HG02943 (cell line): ENCODE measurements around the gene ACAP1.

ENCODE experiments used
- ATAC-seq: cut with Tn5 transposase; IDR thresholded peaks from one replicate; pipeline ENCODE4 v1.9.1; 2021; ENCODE audit warnings: mild to moderate bottlenecking, low read depth, moderate library complexity; ENCODE audit not compliant: unreplicated experiment

ACAP1 gene, protein sequence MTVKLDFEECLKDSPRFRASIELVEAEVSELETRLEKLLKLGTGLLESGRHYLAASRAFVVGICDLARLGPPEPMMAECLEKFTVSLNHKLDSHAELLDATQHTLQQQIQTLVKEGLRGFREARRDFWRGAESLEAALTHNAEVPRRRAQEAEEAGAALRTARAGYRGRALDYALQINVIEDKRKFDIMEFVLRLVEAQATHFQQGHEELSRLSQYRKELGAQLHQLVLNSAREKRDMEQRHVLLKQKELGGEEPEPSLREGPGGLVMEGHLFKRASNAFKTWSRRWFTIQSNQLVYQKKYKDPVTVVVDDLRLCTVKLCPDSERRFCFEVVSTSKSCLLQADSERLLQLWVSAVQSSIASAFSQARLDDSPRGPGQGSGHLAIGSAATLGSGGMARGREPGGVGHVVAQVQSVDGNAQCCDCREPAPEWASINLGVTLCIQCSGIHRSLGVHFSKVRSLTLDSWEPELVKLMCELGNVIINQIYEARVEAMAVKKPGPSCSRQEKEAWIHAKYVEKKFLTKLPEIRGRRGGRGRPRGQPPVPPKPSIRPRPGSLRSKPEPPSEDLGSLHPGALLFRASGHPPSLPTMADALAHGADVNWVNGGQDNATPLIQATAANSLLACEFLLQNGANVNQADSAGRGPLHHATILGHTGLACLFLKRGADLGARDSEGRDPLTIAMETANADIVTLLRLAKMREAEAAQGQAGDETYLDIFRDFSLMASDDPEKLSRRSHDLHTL

DNA sequence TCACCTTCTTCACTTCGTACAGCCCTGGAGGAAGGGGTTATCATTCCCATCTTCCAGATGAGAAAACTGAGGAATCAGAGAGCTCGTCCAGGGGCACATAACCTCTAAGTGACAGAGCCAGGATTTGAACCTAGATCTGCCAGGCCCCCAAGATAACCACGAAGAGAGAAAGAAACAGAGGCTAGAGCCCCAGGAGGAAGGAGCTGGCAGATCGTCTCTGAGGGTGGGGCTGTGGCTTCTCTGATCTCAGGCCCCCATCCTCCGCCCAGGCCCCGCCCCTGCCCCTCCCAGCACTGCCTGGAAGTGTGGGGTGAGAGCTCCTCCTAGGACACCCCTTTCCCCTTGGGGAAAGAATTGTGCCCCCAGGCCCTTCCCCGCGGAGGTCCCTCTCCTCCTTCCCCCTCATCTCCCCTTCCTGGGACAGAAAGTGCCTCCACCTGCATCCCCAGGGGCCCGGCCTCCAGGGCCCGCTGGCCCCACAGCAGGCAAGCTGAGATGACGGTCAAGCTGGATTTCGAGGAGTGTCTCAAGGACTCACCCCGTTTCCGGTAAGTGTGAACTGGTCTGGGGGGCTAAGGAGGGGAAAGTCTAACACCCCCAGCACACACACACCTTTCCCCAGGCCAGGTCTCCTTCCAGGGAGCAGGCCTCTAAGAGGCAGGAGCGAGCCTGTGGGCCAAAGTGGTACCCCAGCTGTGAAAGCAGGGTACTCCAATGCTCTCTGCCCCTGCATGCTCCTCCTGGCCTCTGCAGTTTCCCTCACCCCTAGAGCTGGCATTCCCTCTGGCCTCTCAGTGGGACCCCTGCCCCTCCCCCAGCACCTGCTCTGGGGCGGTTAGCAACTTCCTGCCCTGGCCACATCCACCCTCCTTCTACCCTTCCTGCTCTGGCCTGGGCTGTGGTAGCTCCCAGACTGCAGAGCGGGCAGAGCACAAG, at the start of gene ACAP1:
Gene ACAP1, plus strand, starts transcription at position 290 of the 936 bp plus-strand sequence. Its CDS starts 206 bp downstream, at position 496.
- peak; percentile 60 for ATAC-seq

DNA sequence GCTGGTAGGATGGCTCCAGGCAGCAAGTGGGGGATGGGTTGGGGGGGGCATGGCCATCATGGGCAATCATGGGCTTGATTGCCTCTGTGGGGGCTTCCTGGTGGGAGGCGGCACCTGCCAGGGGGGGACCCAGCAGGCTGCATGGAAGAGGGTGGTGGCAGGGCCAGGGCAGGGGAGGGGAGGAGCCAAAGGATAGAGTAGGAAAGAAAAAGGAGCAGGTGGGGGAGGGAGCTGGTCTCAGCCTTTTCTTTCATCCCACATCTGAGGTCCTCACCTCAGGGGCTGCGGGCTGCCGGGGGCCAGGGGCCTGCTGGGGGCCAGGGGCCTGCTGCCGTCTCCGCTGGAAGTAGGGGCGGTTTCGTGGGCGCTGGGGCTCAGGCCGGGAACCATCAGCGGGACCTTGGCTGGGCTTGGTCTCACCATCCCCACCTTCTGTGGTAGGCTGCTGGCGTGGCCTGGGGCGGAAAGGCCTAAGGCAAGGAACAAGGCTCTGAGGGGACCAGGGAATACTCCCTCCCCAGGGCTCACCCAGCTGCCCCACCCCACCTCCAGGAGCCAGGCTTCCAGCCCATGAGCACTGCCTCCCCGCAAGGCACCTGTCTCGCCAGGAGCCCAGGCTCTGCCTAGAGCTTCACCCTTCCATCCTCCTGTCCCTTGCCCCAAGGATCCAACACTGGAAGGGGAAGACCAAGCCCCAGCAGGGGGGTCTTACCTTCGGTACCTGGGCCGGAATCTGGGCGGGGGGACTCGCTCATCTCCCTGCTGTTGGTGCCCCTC, 46.9 kb upstream of the ACAP1 start:
- ATAC-seq = no peak

DNA sequence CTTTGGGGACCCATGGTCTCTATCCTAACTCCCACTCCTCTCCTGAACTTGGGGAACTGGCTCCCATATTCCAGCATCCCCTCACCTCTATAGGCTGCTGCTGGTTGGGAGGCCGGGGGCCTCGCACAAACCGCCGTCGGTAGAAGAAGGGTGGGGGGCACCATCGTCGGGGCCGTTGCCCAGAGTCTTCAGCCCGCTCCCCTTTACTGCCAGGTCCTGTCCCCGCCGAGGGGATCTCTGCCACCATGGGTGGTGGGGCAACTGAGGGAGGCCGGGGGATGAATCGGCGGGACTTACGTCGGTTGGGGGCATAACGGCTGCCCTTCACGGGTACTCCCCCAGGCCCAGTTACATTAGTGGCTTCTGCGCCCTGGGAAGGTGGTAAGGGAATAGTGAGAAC, 46.2 kb upstream of the ACAP1 start:
- no peak for ATAC-seq

DNA sequence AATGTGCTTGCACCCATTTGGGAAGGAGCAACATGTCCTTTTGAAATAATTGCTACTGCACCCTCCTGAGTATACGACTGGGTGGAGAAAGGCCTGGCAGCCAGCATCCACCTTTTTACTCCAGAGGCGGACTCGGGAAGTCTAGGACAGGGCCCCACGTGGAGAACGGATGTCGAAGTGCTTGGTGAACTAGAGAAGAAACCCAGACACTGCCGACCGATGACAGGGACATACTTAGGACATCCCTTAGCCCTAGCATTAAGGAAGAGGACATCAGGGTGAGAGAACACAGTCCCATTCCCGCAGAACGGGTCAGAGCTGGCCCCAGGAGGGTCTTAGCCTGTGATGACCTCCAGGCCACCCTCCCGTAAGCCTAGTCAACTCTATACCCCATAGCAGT, 45.6 kb upstream of the ACAP1 start:
- ATAC-seq = no peak

DNA sequence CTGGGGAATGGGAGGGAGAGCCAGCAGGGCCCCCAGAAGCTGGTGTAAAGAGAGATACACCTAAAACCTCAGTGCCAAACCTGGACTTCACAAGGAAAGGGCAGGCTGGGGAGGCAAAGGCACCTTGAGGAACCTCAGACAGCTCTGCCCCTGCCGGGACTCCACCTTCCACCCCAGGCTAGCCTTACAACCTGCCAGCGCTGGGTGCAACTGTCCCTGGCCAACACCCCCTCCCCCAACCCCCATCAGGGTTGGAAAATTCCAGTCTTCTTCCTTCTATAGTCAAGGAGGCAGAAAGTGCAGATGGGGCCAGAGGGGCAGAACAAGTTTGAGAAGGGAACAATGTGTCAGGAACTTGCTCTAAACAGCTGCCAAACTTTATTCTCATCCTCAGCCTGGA, 44.1 kb upstream of the ACAP1 start:
- no peak for ATAC-seq

DNA sequence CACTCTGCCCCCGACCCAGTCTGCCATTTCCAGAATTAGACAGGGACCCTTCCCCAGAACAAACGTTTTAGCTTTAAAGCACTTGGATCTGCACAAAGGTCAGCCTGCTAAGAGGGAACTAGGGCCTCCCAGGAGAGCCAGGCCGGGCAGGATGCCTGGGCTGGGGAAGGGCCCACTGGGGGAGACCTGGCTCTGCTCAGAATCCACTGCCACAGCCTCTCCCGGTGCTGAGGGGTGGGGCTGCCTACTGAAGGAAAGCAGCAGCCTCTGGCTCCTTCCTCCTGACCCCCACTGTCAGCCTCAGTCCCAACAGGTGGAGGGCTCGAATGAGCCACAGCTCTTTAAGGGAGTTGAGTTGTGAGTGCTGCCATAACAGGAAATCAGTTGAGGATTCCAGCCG, 43.6 kb upstream of the ACAP1 start:
- no peak for ATAC-seq

DNA sequence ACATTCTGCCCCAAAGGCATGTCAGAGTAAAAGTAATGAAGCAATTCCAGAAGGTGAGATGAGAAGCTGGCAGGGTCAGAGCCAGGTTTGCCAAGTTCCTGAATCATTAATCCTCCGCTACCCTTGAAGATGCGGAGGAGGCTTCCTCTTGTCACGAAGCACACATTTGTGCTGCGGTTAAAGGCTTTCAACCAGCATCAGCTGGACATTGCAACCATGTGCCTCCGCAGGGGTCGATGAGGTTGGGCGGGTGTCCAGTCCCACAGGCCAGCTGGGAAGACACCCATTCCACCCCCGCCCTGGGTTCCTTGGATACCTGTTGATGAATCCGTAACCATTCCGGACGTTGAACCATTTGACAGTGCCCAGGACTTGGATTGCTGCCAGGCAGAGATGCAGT, 43.2 kb upstream of the ACAP1 start:
- ATAC-seq = no peak

DNA sequence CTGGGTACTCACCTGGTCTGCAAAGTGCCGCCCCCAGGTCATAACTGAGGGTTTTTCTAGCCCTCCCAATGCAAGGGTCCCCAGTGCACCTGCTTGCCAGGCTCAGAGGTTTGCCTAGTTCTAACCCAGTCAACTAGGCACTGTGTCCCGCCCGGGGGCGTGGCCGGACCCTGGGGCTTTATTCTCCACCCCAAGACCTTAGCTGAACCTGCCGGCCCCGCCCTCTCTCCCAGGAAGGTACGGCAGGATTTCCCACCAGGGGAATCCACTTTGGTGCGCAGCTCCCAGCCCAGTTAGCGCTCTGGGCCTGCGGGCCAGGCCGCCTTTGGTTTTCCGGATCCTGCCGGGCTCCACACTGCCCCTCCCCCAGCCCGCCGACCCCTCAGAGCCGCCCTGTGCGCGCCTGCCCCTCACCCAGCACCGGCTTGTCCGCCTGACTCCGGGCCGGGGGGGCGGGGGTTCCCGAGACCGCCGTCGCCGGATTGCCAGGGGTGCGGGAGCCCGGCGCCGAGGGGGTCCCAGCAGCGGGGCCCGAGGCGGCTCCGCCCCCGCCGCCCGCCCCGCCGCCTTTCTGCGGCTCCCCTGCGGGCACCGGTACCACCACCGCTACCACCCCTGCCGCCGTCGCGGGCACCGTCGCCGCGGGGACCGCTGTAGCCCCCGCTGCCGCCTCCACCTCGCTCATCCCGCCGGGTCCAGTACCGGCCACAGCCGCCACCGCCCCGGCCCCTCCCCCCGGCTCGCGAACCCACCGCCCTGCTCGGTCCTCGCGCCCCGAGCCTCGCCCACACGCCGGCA, 42.3 kb upstream of the ACAP1 start:
- ATAC-seq = no peak

DNA sequence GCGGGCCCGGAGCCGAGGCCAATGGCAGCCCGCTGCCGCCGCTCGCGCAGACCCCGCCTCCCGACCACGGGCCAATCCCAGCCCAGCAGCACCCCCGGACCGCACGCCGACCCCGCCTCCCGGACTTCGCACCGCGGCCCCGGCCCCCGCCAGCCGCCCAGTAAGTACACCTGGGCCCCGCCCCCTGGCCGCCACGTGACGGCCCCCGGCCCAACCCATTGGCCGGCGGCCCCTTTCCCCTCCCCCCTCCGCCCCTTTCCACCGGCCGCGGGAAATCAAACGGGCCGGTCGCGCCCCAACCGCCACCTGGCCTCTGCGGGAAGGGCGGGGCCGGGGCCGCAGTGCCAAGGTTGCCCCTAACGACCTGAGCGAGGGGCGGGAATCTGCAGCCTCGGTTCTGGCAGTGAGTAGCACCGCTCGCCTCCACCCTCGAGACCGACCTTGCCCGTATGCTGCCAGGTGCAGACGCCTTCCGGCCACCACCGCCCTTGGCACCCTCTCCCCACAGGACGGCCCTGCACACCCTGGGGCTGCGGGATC, 41.6 kb upstream of the ACAP1 start, which contains the start of gene YBX2:
Gene YBX2, minus strand, starts transcription at position 26 of the 540 bp plus-strand sequence. CDS start 139 bp downstream, outside the sequence.
- no peak for ATAC-seq

DNA sequence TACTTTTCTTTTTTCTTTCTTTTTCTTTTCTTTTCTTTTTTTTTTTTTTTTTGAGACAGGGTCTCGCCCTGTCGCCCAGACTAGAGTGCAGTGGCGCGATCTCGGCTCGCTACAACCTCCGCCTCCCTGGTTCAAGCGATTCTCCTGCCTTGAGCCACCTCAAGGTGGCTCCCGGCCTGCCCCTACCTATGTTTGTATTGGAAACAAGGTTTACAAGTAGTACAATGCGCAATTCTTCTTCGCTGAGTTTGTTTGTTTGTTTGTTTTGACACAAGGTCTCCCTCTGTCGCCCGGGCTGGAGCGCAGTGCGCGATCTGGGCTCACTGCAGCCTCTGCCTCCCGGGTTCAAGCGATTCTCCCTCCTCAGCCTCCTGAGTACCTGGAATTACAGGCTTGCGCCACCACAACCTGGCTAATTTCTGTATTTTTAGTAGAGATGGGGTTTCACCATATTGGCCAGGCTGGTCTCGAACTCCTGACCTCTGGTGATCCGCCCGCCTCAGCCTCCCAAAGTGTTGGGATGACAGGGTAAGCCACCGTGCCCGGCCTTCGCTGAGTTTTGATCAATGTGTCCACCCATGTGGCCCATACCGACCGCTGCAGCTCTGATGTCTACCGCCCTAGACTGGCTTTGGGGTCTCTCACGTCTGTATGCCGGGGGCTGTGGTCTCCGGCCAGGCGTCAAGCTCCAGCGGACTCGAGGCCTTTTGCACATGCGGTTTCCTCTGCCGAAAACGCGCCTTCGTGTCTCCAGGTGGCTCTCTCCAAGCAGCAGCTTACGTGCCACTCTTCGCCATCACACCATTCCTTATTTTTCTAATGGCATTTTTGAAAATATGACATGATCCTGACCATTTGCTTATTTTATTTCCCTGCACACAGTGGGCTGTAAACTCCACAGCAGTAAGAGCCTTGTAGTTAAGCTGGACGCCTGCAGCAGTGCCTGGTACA, 40.8 kb upstream of the ACAP1 start:
- ATAC-seq = no peak

DNA sequence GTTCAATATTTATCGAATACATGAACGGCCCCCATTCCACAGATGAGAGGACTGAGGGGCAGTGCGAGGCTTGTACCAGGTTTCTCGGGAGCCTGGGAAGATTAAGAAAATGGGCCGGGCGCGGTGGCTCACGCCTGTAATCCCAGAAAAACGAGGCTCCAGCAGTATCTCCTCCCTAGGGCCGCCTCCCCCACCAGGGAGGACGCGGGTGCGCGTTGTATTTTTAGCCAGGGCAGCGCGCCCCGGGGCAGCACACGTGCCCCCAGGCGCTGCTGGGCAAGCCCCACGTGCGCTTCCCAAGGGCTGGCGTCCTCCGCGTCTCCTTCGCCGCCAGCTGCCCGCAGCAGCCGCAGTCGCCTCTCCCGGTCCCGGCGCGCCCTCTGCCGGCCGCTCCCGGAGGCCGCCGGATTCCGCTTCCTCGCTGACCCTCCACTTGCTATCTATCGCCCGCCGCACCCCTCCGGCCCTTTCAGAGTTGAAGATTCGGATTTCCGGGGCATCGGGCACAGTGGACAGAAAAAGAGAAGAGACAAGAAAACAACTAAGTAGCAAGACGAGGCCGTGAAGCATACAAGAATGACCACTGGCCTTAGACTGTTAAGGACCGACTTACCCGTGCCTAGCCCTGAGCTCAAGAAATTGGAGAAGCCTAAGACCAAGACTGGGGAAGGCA, 40.0 kb upstream of the ACAP1 start:
- no peak for ATAC-seq

DNA sequence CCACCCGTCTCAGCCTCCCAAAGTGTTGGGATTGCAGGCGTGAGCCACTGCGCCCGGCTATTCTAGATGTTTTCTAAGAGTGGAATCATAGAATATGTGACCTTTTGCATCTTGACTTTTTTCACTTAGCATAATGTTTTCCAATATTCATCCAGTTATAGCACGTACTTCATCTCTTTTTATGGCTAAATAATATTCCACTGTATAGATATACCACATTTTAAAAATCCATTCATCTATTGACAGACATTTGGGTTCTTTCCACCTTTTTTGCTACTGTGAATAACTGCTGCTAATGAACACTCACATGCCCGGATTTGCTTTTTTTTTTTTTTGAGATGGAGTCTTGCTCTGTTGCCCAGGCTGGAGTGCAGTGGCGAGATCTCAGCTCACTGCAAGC, 32.1 kb upstream of the ACAP1 start:
- ATAC-seq = no peak

DNA sequence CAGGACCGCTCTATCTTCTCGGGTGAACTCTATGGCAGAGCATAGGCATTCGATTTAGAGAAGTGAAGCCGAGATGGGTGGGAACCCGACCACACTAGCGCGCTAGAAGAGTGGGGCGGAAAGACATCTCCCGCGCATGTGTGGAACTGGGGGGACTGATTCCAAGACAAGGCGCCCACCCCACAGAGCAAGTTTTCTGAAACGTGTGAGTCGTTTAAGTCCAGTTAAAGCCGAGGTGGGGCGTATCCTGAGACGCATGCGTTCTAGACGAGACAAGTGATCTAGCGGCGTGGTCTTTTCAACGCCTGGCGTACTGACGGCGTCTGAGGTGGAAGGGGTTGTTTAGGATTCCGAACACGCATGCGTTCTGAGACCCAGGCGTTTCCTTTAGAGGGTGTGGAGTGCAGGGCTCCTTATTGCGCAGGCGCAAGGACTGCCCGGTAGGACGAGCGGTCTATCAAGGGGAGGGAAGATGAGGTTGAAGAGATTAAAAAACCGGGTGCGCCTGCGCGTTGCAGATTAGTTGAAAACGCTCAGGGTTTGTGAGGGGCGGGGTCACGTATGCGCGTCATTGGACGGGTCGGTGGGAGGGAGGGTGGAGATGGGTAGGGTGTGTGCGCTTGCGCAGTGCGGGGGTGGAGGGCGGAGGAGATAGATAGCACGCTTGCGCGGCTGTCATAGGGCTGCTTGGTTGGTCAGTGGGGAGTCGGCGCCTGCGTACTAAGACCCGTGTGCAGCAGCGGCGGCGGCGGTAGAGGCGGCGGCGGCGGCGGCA, 29.2 kb upstream of the ACAP1 start, which contains the start of gene EIF5A:
Gene EIF5A, plus strand, starts transcription at position 718 of the 775 bp plus-strand sequence. CDS start 2,008 bp downstream, outside the sequence.
- ATAC-seq = peak; percentile 72

DNA sequence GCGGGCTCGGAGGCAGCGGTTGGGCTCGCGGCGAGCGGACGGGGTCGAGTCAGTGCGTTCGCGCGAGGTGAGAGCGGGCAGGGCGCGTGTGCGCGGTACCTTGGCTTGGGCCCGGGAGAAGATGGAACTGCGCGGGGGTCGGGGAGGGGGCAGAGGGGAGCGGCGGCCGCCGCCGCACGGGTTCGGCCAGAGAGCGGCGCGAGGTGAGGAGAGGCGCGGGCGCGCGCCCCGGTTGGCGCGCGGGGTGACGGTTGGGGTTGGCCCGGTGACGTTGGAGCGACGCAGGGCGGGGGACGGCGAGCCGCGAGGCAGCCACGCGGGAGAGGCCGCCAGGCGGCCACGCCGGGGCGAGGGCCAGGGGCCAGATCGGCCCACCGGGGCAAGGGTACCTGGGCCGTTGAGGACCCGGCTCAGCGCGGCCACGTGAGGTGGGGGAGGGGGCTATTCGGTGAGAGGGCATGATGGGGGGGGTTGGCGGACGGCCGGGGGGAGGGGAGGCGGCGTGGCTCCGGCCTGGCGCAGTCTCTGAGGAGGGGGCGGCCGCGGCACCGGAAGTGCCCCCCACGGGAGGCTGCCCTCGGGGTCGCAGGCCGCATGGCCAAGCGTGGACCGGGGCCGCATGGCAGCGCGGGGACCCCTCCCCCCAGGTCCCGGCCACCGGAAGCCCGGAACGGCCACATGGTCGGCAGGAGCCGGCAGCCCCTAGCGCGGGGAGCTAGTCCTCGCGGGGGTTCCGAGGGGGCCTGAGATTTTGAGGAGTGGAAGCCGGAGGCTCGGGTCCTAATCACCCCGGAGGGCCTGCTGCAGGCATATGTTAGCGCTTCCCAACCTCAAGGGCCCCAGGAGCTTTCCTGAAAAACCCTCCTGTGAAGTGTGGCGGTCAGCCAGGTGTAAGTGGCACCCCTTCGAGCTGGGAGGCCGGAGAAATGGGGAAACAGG, 28.4 kb upstream of the ACAP1 start:
- ATAC-seq = no peak
